Activated naive CD4-positive, alpha-beta T cell (primary cell): ENCODE results near the gene NHLRC3.
"Not testable (repeated sequence)": the region's sequence is repeated elsewhere in the genome, so short reads cannot be mapped to it uniquely, and the experiment has no call there.

Experiments used
- DNase-seq, 4 experiments: peaks; one replicate each; lab custom pipeline; 2025; lab: John Stamatoyannopoulos, UW

The NHLRC3 gene

GRCh38 chr13:39044536-39044935 is 6.3 kb downstream of the NHLRC3 start:
- DNase-seq, result no peak

GRCh38 chr13:39047560-39047959 is 9.3 kb downstream of the NHLRC3 start:
- DNase-seq, result no peak

- DNase-seq, result no peak
Observed at GRCh38 chr13:39048806-39049205, 10.6 kb downstream of the NHLRC3 start.

- no peak for DNase-seq
Observed at GRCh38 chr13:39049274-39049673, 11.0 kb downstream of the NHLRC3 start.

GRCh38 chr13:39051157-39051556 is 12.9 kb downstream of the NHLRC3 start:
- DNase-seq, result no peak

- no peak for DNase-seq
Observed at GRCh38 chr13:39052944-39053343, 14.7 kb downstream of the NHLRC3 start.

GRCh38 chr13:39054112-39054511 is 15.9 kb downstream of the NHLRC3 start:
- no peak for DNase-seq

- DNase-seq, result no peak
Observed at GRCh38 chr13:39056018-39056417, 17.8 kb downstream of the NHLRC3 start.

- DNase-seq, result no peak
Observed at GRCh38 chr13:39058040-39058439, 19.8 kb downstream of the NHLRC3 start.

GRCh38 chr13:39062004-39062403 is 23.7 kb downstream of the NHLRC3 start:
- DNase-seq, result no peak

GRCh38 chr13:39072842-39073241 is 34.6 kb downstream of the NHLRC3 start:
- no peak for DNase-seq

GRCh38 chr13:39073983-39074382 is 35.7 kb downstream of the NHLRC3 start:
- no peak for DNase-seq

GRCh38 chr13:39086251-39086945 is 48.1 kb downstream of the NHLRC3 start:
- DNase-seq, result not testable (repeated sequence)

- DNase-seq, result no peak
Observed at GRCh38 chr13:39091586-39091985, 53.3 kb downstream of the NHLRC3 start.

- DNase-seq, result no peak
Observed at GRCh38 chr13:39095500-39095899, 57.2 kb downstream of the NHLRC3 start.

- DNase-seq, result no peak
Observed at GRCh38 chr13:39099231-39099630, 61.0 kb downstream of the NHLRC3 start.
